GM21367 (cell line): ENCODE data around the gene SYPL2.

ENCODE experiments used
- ATAC-seq: cut with Tn5 transposase; IDR thresholded peaks from one replicate; pipeline ENCODE4 v1.9.1; 2021; ENCODE audit not compliant: unreplicated experiment

The SYPL2 gene

GRCh38 chr1:109490934-109491302 is 24.6 kb downstream of the SYPL2 start:
- no peak for ATAC-seq

GRCh38 chr1:109491372-109491771 is 25.0 kb downstream of the SYPL2 start:
- ATAC-seq = no peak

- ATAC-seq = no peak
Measured at GRCh38 chr1:109492779-109493178, 26.4 kb downstream of the SYPL2 start.

- no peak for ATAC-seq
Measured at GRCh38 chr1:109493227-109493626, 26.9 kb downstream of the SYPL2 start.

GRCh38 chr1:109493805-109494539 is 27.6 kb downstream of the SYPL2 start, which contains the start of gene CYB561D1:
TSS of gene CYB561D1 (plus strand) at chr1:109494094. CDS start at chr1:109494140, 46 bp downstream.
- peak; percentile 72 for ATAC-seq

- ATAC-seq = no peak
Measured at GRCh38 chr1:109495738-109496137, 29.4 kb downstream of the SYPL2 start.

GRCh38 chr1:109497449-109498160 is 31.3 kb downstream of the SYPL2 start:
- ATAC-seq = no peak

GRCh38 chr1:109498161-109498801 is 31.9 kb downstream of the SYPL2 start:
- ATAC-seq = no peak

GRCh38 chr1:109499081-109499480 is 32.7 kb downstream of the SYPL2 start:
- ATAC-seq = no peak

- no peak for ATAC-seq
Measured at GRCh38 chr1:109499661-109500536, 33.6 kb downstream of the SYPL2 start.

- ATAC-seq = no peak
Measured at GRCh38 chr1:109500941-109501381, 34.6 kb downstream of the SYPL2 start.

- no peak for ATAC-seq
Measured at GRCh38 chr1:109501644-109502363, 35.5 kb downstream of the SYPL2 start.

- no peak for ATAC-seq
Measured at GRCh38 chr1:109502364-109502851, 36.1 kb downstream of the SYPL2 start.

- no peak for ATAC-seq
Measured at GRCh38 chr1:109503935-109504334, 37.6 kb downstream of the SYPL2 start.

GRCh38 chr1:109504974-109505373 is 38.6 kb downstream of the SYPL2 start:
- no peak for ATAC-seq

- ATAC-seq = no peak
Measured at GRCh38 chr1:109508001-109508872, 41.9 kb downstream of the SYPL2 start.

GRCh38 chr1:109508873-109509175 is 42.5 kb downstream of the SYPL2 start:
- ATAC-seq = no peak

GRCh38 chr1:109509176-109510134 is 43.1 kb downstream of the SYPL2 start, which contains the start of gene AMIGO1:
TSS of gene AMIGO1 (minus strand) at chr1:109509727. CDS start at chr1:109508912, 815 bp downstream.
- ATAC-seq = no peak
